ENCODE data around the gene LY6G6D.

DNA sequence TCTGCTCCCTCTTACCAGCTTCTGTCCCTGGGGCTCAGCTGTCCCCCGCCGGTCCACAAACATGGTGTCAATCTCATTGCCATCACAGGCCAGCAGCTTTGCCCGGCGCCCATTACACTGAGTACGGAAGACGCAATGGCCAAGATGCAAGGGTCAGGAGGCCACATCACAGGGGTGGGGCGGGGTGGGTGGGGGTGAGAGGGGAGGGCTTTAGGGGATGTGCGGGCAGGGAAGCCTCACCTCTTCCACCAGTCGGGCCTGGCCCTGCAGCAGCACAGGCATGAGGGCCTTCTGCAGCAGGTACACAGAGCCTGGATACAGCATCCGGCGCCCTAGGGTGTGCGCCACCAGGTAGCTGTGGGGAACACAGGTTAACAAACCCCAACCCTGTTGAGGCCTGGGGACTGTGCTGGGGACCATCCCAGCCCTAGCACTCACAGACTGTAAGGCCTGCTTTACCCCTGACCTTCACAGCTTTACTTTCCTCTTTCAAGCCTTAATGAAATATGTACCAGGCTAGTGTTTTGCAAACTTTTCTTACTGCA lies 23.5 kb upstream of the LY6G6D start:
- TF ChIP-seq, protein P1, sequence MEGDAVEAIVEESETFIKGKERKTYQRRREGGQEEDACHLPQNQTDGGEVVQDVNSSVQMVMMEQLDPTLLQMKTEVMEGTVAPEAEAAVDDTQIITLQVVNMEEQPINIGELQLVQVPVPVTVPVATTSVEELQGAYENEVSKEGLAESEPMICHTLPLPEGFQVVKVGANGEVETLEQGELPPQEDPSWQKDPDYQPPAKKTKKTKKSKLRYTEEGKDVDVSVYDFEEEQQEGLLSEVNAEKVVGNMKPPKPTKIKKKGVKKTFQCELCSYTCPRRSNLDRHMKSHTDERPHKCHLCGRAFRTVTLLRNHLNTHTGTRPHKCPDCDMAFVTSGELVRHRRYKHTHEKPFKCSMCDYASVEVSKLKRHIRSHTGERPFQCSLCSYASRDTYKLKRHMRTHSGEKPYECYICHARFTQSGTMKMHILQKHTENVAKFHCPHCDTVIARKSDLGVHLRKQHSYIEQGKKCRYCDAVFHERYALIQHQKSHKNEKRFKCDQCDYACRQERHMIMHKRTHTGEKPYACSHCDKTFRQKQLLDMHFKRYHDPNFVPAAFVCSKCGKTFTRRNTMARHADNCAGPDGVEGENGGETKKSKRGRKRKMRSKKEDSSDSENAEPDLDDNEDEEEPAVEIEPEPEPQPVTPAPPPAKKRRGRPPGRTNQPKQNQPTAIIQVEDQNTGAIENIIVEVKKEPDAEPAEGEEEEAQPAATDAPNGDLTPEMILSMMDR (IDR thresholded peaks at IDR 0.05): no peak
- no peak for TF ChIP-seq POLR2A (IDR thresholded peaks at IDR 0.05)
